HG02610 (cell line): ENCODE data around the gene POM121L2.

Experiments used
- ATAC-seq: cut with Tn5 transposase; IDR thresholded peaks from one replicate; pipeline ENCODE4 v1.9.1; 2021; ENCODE audit warnings: mild to moderate bottlenecking, moderate library complexity; ENCODE audit not compliant: unreplicated experiment

The POM121L2 gene

GRCh38 chr6:27312146-27312949 lies at the start of gene POM121L2:
TSS of gene POM121L2 (minus strand) at chr6:27312273. CDS start at chr6:27312170, 103 bp downstream.
- ATAC-seq, result peak; percentile 62

- no peak for ATAC-seq
These were observed 47.2 kb upstream of the POM121L2 start for GRCh38 chr6:27359231-27359630.

GRCh38 chr6:27358786-27359185 lies 46.7 kb upstream of the POM121L2 start:
- ATAC-seq, result no peak

GRCh38 chr6:27352850-27353249 lies 40.8 kb upstream of the POM121L2 start:
- ATAC-seq, result no peak

- no peak for ATAC-seq
These were observed 22.1 kb upstream of the POM121L2 start for GRCh38 chr6:27334141-27334540.

- no peak for ATAC-seq
These were observed 21.6 kb upstream of the POM121L2 start for GRCh38 chr6:27333642-27334040.

GRCh38 chr6:27332692-27333641 lies 20.9 kb upstream of the POM121L2 start:
- no peak for ATAC-seq

- ATAC-seq, result no peak
These were observed 15.1 kb upstream of the POM121L2 start for GRCh38 chr6:27327023-27327738.

- ATAC-seq, result no peak
These were observed 9.8 kb upstream of the POM121L2 start for GRCh38 chr6:27321901-27322300.

- ATAC-seq, result no peak
These were observed 9.3 kb upstream of the POM121L2 start for GRCh38 chr6:27321370-27321769.

- no peak for ATAC-seq
These were observed 6.9 kb upstream of the POM121L2 start for GRCh38 chr6:27318973-27319372.

- ATAC-seq, result no peak
These were observed 2.0 kb upstream of the POM121L2 start for GRCh38 chr6:27314046-27314445.

- peak; percentile 21 for ATAC-seq
These were observed 838 bp upstream of the POM121L2 start for GRCh38 chr6:27312950-27313271.

GRCh38 chr6:27311806-27312145 lies 297 bp downstream of the POM121L2 start:
- ATAC-seq, result no peak

GRCh38 chr6:27303613-27304272 lies 8.3 kb downstream of the POM121L2 start:
- ATAC-seq, result no peak

- no peak for ATAC-seq
These were observed 14.0 kb downstream of the POM121L2 start for GRCh38 chr6:27297857-27298730.

GRCh38 chr6:27297484-27297856 lies 14.6 kb downstream of the POM121L2 start:
- ATAC-seq, result no peak

GRCh38 chr6:27296106-27296783 lies 15.8 kb downstream of the POM121L2 start:
- no peak for ATAC-seq

- ATAC-seq, result no peak
These were observed 16.6 kb downstream of the POM121L2 start for GRCh38 chr6:27295301-27296079.
